HG03558 (cell line): Measurements from ENCODE around the gene FOXP1.
A peak's percentile ranks its signal among the peaks of the same experiment; 100 is the strongest.

Experiments
- ATAC-seq: cut with Tn5 transposase; IDR thresholded peaks from one replicate; pipeline ENCODE4 v1.9.1; 2021; ENCODE audit warnings: moderate number of reproducible peaks; ENCODE audit not compliant: unreplicated experiment; ENCODE audit errors: extremely low read depth

FOXP1 gene

DNA sequence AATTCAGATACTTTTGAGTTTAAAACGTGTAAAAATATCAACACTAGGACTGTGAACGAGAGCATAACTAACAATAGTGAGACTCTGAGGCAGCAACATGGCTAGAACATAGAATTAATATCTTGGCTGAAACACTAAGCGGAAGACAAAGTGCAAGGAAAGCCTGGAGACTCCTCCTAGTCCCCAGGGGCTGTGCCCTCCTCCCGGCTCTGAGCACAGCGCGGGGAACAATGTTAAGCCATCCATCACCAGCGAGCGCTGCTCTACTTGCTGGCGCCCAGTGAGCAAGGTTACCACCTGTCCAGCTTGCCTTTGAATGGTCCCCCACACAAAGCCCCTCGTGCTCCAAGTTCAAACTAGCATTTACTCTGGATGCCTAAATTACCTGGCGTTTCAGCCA lies 436.9 kb downstream of the FOXP1 start:
- no peak for ATAC-seq

DNA sequence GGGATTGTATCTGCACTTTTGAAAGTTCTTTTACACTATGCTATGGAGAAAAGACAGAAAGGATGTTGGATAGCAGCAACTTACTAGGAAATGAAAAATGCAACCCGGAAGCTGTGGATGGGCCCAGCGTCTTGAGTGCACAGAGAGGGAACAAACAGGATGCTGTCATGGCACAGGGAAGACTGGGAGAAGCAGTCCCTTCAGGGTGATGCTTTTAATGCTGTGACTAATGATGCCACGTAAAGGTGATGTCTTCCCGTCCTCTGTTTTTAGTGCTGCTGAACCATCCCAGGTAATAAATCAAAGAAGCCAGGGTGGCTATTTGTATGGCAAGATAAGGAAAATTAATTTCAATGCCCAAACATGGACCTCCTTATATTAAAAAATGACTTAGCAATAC lies 437.6 kb downstream of the FOXP1 start:
- ATAC-seq, result no peak

DNA sequence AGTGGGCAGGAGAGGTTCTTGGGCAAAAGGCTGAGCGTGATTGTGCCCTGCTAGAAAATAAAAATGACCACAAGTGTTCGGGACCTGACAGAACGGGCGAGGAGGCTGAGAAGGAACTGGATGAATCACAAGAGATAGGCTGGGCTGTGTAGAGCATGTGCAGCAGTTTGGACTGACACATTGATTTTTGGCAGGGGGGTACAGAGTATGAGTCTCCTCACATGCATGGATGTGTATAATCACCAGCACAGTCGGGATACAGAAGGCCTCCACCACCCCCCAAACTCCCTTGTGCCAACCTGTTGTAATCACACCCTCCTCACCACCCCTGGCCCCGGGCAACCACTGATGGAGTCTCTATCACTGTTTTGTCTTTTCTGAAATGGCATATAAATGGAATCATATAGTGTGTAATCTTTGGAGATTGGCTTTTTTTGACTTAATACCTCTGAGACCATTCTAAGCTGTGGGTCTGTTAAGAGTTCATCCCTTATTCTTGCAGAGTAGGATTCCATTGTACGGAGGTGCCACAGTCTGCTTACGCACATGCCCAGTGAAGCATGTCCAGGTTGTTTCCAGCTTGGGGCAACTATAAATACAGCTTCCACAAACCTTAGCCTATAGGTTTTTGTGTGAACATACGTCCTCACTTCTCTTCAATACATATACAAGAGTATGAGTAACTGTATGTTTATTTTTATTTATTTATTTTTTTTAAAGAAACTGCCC lies 438.8 kb downstream of the FOXP1 start:
- ATAC-seq, result no peak

- ATAC-seq, result no peak
Observed at GRCh38 chr3:71143493-71143892, 440.0 kb downstream of the FOXP1 start.

- ATAC-seq, result no peak
Observed at GRCh38 chr3:71142441-71143161, 440.9 kb downstream of the FOXP1 start.

DNA sequence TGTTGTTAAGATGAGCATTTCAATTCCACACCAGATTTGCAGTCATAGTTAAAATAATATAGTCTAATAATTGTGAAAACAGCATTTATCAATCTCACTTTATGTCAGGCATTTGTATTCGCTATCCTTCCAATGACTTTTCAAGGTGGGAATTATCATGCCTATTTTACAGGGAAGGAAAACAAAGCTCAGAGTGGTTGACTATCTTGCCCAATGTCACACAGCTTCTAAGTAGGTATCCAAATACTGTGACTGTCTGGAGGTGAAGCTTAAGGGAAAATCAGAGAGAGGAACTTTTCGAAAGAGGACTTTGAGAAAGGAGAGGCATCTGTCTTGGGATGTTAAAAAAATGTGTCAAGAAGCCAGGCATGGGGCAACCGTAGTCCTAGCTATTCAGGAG lies 443.1 kb downstream of the FOXP1 start:
- ATAC-seq, result no peak

DNA sequence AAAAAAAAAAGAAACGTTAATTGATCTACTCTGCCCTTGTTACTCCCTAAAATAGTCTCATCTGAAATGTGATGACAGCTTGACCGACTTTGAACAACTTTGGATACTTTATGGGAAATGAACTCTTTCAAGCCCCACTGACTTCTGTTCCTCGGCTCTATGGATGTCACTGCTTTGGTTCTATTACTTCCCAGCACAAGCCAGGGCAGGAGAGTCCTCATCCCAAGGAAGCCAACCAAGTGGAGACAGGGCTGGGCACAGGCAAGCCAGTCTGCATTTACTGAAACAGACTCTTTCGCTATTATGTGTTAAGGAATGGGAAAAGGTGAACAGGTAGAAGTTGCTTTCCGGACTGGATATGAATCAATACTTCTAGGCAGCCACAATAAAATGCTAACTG lies 444.0 kb downstream of the FOXP1 start:
- ATAC-seq, result no peak

- no peak for ATAC-seq
Observed at GRCh38 chr3:71138410-71138809, 445.1 kb downstream of the FOXP1 start.

DNA sequence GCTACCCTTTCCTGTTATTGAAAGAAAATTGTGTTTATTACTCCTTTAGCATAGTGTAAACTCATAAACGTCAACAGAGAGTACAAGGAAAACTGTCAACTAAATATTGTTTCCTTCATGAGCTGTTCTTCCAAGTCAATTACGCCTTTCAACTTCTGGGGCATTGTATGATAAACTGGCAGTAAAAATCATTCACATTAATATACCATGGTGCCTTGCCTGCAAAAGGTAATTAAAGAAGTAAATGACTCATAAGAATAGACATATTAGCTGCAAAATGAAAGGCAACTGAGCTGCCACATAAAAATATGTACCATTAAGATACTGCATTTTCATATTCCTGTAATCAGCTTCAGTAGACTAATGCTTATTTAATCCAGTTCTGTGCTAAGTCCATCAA lies 447.3 kb downstream of the FOXP1 start:
- ATAC-seq, result no peak

GRCh38 chr3:71135373-71136088 lies 448.0 kb downstream of the FOXP1 start:
- ATAC-seq, result no peak

DNA sequence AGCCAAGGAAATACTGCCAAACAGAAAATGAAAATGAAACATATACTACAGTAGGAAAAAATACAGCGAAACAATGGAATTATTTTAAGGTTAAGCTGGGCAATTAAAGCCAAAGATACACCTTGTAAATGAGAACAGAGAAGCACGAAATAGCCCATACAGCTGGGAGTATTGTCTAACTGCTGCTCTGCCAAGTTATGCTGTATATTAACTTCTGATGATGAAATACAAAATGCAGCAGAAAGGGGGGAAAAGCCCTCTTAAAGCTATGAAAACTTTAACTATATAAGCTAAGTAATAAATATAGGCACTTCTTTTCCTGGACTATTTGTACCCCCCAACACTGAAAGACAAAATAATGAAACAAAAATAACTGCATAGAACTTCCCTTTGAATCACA lies 449.0 kb downstream of the FOXP1 start:
- ATAC-seq, result no peak

DNA sequence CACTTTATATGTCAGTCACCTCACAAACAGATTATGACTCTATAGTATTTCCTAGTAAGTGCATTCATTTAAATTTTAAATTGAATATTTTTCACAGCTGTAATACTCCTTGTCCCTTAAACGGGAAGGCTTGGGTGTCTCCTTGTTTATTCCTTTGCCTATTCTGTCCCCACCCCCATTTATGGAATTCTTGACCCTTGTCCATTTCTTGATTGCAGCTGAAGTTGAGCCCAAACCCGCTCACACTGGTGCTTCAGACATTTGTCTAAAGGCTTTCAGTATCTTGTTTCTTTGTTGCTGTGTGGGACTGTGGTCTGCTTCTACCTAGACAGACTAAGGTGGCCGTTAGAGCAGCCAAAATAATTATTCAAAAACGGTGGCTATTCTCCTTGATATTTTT lies 449.7 kb downstream of the FOXP1 start:
- no peak for ATAC-seq

GRCh38 chr3:71132995-71133730 lies 450.4 kb downstream of the FOXP1 start:
- ATAC-seq, result no peak

GRCh38 chr3:71131375-71132314 lies 451.9 kb downstream of the FOXP1 start:
- no peak for ATAC-seq

GRCh38 chr3:71130471-71131374 lies 452.8 kb downstream of the FOXP1 start:
- peak; percentile 61 for ATAC-seq

DNA sequence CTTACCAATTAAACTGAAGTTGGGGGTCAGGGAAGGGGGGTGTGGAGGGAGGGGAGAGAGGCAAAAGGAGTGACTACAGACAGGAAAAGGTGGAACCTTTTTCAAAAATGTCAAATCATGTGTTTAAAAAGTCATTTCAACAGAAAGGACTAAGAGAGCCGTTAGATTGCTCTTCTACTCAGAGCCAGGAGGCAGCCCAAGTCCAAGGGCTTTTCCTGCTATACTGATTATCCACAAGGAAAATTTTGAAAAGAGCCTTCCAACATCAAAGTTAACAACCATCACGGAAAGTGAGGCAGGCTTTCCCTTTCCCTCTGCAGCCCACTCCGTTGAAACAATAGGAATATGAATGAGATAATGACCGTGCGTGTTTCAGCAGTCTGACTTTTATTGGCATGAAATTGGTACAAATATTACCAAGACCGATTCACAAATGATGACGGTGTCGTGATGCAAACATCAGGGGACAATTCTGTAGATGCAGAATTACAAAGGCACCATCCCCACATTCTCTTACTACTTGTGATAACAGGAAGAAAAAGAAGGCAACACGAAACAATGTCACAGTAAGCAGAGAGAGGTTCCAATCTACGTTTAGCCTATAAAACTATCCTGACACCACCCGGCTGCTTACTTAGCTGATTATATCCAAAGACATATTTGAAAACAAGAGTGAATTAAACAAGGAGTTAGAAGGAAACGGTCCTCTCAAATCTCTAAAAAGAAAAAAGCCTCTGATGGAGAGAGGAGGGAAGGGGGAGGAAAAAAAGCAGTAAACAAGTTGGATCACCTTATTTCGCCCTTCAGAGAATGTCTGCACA lies 453.7 kb downstream of the FOXP1 start:
- ATAC-seq, result no peak

GRCh38 chr3:71128961-71129360 lies 454.6 kb downstream of the FOXP1 start:
- ATAC-seq, result no peak

DNA sequence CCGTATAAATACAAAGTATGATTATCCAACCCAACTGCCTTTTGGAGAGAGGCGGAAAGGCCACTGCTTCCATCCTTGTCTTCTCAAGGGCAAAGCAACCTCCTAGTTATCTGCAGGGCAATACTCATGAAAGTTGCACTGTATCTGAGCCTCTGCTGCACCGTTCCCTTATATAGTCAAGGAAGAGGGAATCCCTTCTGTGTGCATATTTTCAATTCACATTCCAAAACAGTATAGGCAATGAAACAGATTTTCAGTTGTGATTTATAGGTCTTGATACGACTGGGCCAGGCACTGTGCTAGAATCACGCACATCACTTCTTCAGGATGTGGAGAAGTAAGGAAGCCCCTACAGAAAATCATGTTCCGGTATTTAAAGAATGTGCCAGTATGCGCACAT lies 455.7 kb downstream of the FOXP1 start:
- no peak for ATAC-seq
